ENCODE results near the gene CIDEB. TPM values are rescaled to one million over a fixed set of nuclear protein-coding genes. Genes with fewer than 3 reads are reported as not detected.

The CIDEB gene
- total and polyA plus RNA-seq, 2 donors (not counting 1 experiment from before 2014, with no cell fraction given) = 26.2 to 32.8 TPM

- POLR2A ChIA-PET = no interaction called here
- WGBS (ENCODE audit: insufficient coverage) = 94% methylated on average over 4 of the region's 6 CpGs
- H3K27ac Mint-ChIP-seq = no peak overlapping the region
Observed at GRCh38 chr14:24324024-24324423, 16.2 kb upstream of the CIDEB start.

DNA sequence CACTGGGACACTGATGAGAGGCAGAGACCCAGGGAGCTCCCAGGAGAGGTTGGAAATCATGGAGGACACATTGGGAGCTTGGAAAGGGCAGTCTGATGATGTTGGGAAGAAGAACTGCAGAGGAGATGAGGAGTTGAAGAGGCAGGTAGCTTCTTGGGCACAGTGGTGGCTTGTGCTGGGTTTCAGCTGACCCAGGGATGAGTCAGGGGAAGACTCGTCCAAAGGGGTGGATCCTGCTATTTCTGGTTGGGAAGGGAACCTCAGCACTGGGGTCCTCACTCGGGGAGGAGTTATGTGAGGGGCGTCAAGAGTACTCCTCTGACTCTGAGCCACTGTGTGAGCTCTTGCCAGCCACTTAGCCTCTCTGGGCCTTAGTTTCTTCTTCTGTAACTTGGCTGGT is 15.6 kb upstream of the CIDEB start:
- Histone ChIP-seq H3K4me3 (ENCODE audit: control extremely low read depth in 1 of 5, extremely low read depth in 1 of 5, insufficient read depth in 1 of 5, low read depth in 2 of 5, low read length in 4 of 5) (no peak overlapping the region), H3K27ac (ENCODE audit: low read length in 2 of 2) (no peak overlapping the region), H3K4me2 (replicated peaks; ENCODE audit: low read depth, low read length, poor library complexity, severe bottlenecking) (no peak overlapping the region), H3K36me3 (replicated peaks in 1 of 2; ENCODE audit: control extremely low read depth in 1 of 2, control insufficient read depth in 1 of 2, extremely low read depth in 1 of 2, insufficient read depth in 2 of 2, low read length in 1 of 2) (no peaks in the 10 kb centered on the region), H2AFZ (ENCODE audit: insufficient read depth, low read depth, low read length, poor library complexity, severe bottlenecking) (no peak overlapping the region), H3K4me1 (ENCODE audit: control insufficient read depth in 2 of 2, insufficient read depth in 2 of 2, low read length in 2 of 2) (peaks cover 5 to 9% of the 10 kb centered on the region in 2 donors), H3K27me3 (replicated peaks in 1 of 4; ENCODE audit: control extremely low read depth in 1 of 4, control insufficient read depth in 3 of 4, insufficient read depth in 4 of 4, low read length in 3 of 4) (peaks cover 0 to 6% (median 0%) of the 10 kb centered on the region in 4 experiments), H3K9me3 (ENCODE audit: control extremely low read depth in 1 of 3, control insufficient read depth in 2 of 3, insufficient read depth in 1 of 3, low read length in 2 of 3) (no peaks in the 10 kb centered on the region), H3K79me2 (ENCODE audit: control insufficient read depth, insufficient read depth, low read length) (no peaks in the 10 kb centered on the region), H4K20me1 (ENCODE audit: control insufficient read depth, insufficient read depth, low read length, poor library complexity, severe bottlenecking) (no peaks in the 10 kb centered on the region), H3K9ac (ENCODE audit: low read length) (no peak overlapping the region)
- no peak for DNase-seq
- 88% methylated on average over 3 of the region's 3 CpGs for WGBS (ENCODE audit: insufficient coverage)
- no peaks in the 10 kb centered on the region for H3K9me3 Mint-ChIP-seq (ENCODE audit: insufficient read depth)
- H3K27ac Mint-ChIP-seq = no peak overlapping the region
- CTCF ChIA-PET = interaction anchor here (1.4 to 9.1 kb wide), 4 partner anchors 10 to 108 kb away, joined by 5 to 65 read pairs (median 10); partner anchors contain the start of genes CIDEB, LTB4R and LTB4R2
- H3K4me1 Mint-ChIP-seq = peaks cover 9% of the 10 kb centered on the region
- TF ChIP-seq CTCF (IDR thresholded peaks at IDR 0.05) (no peak), EZH2 (IDR thresholded peaks at IDR 0.05; ENCODE audit: borderline replicate concordance, insufficient read depth, low read depth, low read length, poor library complexity, severe bottlenecking) (no peak)
- intact Hi-C loops (cut with micrococcal nuclease) = no loop called here
- peaks cover 11% of the 10 kb centered on the region for H3K27me3 Mint-ChIP-seq
- H3K4me3 Mint-ChIP-seq = no peak overlapping the region
- POLR2A ChIA-PET = no interaction called here
- no peak for ATAC-seq (ENCODE audit: low read depth)

More at GRCh38 chr14:24324024-24324423, 16.2 kb upstream of the CIDEB start:
- H3K79me2 ChIP-seq (ENCODE audit: control insufficient read depth, insufficient read depth, low read length) = no peaks in the 10 kb centered on the region
- no peak for TF ChIP-seq EZH2 (IDR thresholded peaks at IDR 0.05; ENCODE audit: borderline replicate concordance, insufficient read depth, low read depth, low read length, poor library complexity, severe bottlenecking)
- TF ChIP-seq CTCF (IDR thresholded peaks at IDR 0.05) = no peak
- H3K4me2 ChIP-seq (replicated peaks; ENCODE audit: low read depth, low read length, poor library complexity, severe bottlenecking) = no peak overlapping the region
- Mint-ChIP-seq H3K27me3 (peaks cover 11% of the 10 kb centered on the region), H3K9me3 (ENCODE audit: insufficient read depth) (no peaks in the 10 kb centered on the region), H3K4me3 (no peak overlapping the region), H3K4me1 (peaks cover 13% of the 10 kb centered on the region)
- H3K27ac ChIP-seq (ENCODE audit: low read length in 2 of 2) = no peak overlapping the region
- H2AFZ ChIP-seq (ENCODE audit: insufficient read depth, low read depth, low read length, poor library complexity, severe bottlenecking) = no peak overlapping the region
- H3K36me3 ChIP-seq (replicated peaks in 1 of 2; ENCODE audit: control extremely low read depth in 1 of 2, control insufficient read depth in 1 of 2, extremely low read depth in 1 of 2, insufficient read depth in 2 of 2, low read length in 1 of 2) = no peaks in the 10 kb centered on the region
- ATAC-seq (ENCODE audit: low read depth) (no peak), DNase-seq (no peak)
- H3K9me3 ChIP-seq (ENCODE audit: control extremely low read depth in 1 of 3, control insufficient read depth in 2 of 3, insufficient read depth in 1 of 3, low read length in 2 of 3) = no peaks in the 10 kb centered on the region
- peaks cover 5 to 9% of the 10 kb centered on the region in 2 donors for H3K4me1 ChIP-seq (ENCODE audit: control insufficient read depth in 2 of 2, insufficient read depth in 2 of 2, low read length in 2 of 2)
- CTCF ChIA-PET = interaction anchor here (0.6 to 9.1 kb wide), 6 partner anchors 13 to 113 kb away, joined by 3 to 65 read pairs (median 8); partner anchors contain the start of genes CIDEB, LTB4R and LTB4R2
- no peak overlapping the region for H3K4me3 ChIP-seq (ENCODE audit: control extremely low read depth in 1 of 5, extremely low read depth in 1 of 5, insufficient read depth in 1 of 5, low read depth in 2 of 5, low read length in 4 of 5)
- H4K20me1 ChIP-seq (ENCODE audit: control insufficient read depth, insufficient read depth, low read length, poor library complexity, severe bottlenecking) = no peaks in the 10 kb centered on the region
- intact Hi-C loops (cut with micrococcal nuclease) = no loop called here
- no peak overlapping the region for H3K9ac ChIP-seq (ENCODE audit: low read length)
- peaks cover 0 to 3% (median 0%) of the 10 kb centered on the region in 4 experiments for H3K27me3 ChIP-seq (replicated peaks in 1 of 4; ENCODE audit: control extremely low read depth in 1 of 4, control insufficient read depth in 3 of 4, insufficient read depth in 4 of 4, low read length in 3 of 4)

Measured in B cell (primary cell).